K562 (cell line): ENCODE results near the gene MYOZ1. TPM values are rescaled to one million over a fixed set of nuclear protein-coding genes. Genes with fewer than 3 reads are reported as not detected.

Experiments
- AFF4 ChIP-seq: sonication (generic); formaldehyde crosslinking; IDR thresholded peaks from 2 replicates; pipeline ENCODE4 v1.8.0; 2023; ENCODE audit warnings: mild to moderate bottlenecking, missing genetic modification reagents
- CCNT2 ChIP-seq: IDR thresholded peaks from 2 replicates; pipeline ENCODE4 v1.6.1; 2011; ENCODE audit warnings: borderline replicate concordance, low read depth, mild to moderate bottlenecking, moderate library complexity, mixed read lengths, low read length; ENCODE audit not compliant: insufficient read length; ENCODE audit errors: extremely low read depth
- DIDO1 ChIP-seq: fragments of 450-650 bp; IDR thresholded peaks from 2 replicates; pipeline ENCODE4 v1.6.1; 2016; ENCODE audit warnings: low read depth, missing biosample characterization, missing genetic modification characterization
- FIP1L1 ChIP-seq: fragments of 200-400 bp; formaldehyde crosslinking; IDR thresholded peaks from 2 replicates; pipeline ENCODE4 v1.6.1; 2018; ENCODE audit warnings: mild to moderate bottlenecking, low read depth, low read length; ENCODE audit not compliant: poor library complexity, severe bottlenecking
- HDGF ChIP-seq: fragments of 450-650 bp; IDR thresholded peaks from 2 replicates; pipeline ENCODE4 v1.6.1; 2016
- HNRNPH1 ChIP-seq: fragments of 200-400 bp; formaldehyde crosslinking; optimal IDR thresholded peaks from 2 replicates; pipeline ENCODE3; 2017; ENCODE audit warnings: low read depth, mild to moderate bottlenecking, low read length, moderate library complexity
- JUND ChIP-seq, 2 experiments: IDR thresholded peaks; 2 replicates in 1 of 2; 3 replicates in 1 of 2; pipeline ENCODE4 v1.6.1; 2011; ENCODE audit warnings: borderline replicate concordance in 2 of 2, low read depth in 2 of 2, low read length in 2 of 2, improper control_type of control experiment in 1 of 2, missing biosample characterization in 1 of 2, missing genetic modification characterization in 1 of 2, missing genetic modification reagents in 1 of 2
- KLF13 ChIP-seq: fragments of 450-650 bp; IDR thresholded peaks from 2 replicates; pipeline ENCODE4 v1.6.1; 2016; ENCODE audit warnings: missing genetic modification characterization, low read depth, mild to moderate bottlenecking, missing compliant biosample characterization, moderate library complexity, borderline replicate concordance
- MED1 ChIP-seq: sonication (generic); formaldehyde crosslinking; IDR thresholded peaks from 2 replicates; pipeline ENCODE4 v1.8.1; 2023; ENCODE audit warnings: missing genetic modification reagents, borderline replicate concordance
- MTF1 ChIP-seq: fragments of 250-450 bp; sonication (Bioruptor Pico); IDR thresholded peaks from 2 replicates; pipeline ENCODE4 v1.9.0; 2021; ENCODE audit warnings: moderate library complexity, mild to moderate bottlenecking, inconsistent platforms, borderline replicate concordance
- NR2C2 ChIP-seq, 2 experiments: fragments of 200-800 bp in 1 of 2; sonication (Bioruptor generic) in 1 of 2; sonication (generic) in 1 of 2; formaldehyde crosslinking in 1 of 2; IDR thresholded peaks; 2 replicates each; pipeline versions ENCODE4 v1.6.1 to v1.8.0; 2016 to 2022; ENCODE audit warnings: mild to moderate bottlenecking in 1 of 2, missing compliant biosample characterization in 1 of 2, missing genetic modification characterization in 1 of 2, missing genetic modification reagents in 1 of 2
- PHB ChIP-seq: fragments of 250-450 bp; sonication (Bioruptor Pico); IDR thresholded peaks from 2 replicates; pipeline ENCODE4 v1.5.0; 2021
- PRMT5 ChIP-seq: sonication (generic); formaldehyde crosslinking; IDR thresholded peaks from 2 replicates; pipeline ENCODE4 v1.5.0; 2020; ENCODE audit warnings: missing genetic modification reagents
- PTBP1 ChIP-seq: fragments of 200-400 bp; formaldehyde crosslinking; IDR thresholded peaks from 2 replicates; pipeline ENCODE4 v1.6.1; 2017; ENCODE audit warnings: low read depth, low read length
- SIN3B ChIP-seq: fragments of 450-650 bp; IDR thresholded peaks from 2 replicates; pipeline ENCODE4 v1.6.1; 2017; ENCODE audit warnings: low read depth, mild to moderate bottlenecking, moderate library complexity
- STAT5B ChIP-seq: fragments of 250-450 bp; sonication (Bioruptor Pico); IDR thresholded peaks from 2 replicates; pipeline ENCODE4 v1.8.0; 2021; ENCODE audit warnings: mild to moderate bottlenecking, inconsistent platforms
- TAF7 ChIP-seq: fragments of 450-650 bp; IDR thresholded peaks from 2 replicates; pipeline ENCODE4 v1.6.1; 2016; ENCODE audit warnings: missing genetic modification characterization, missing compliant biosample characterization
- TEAD1 ChIP-seq, 2 experiments: fragments of 450-650 bp in 1 of 2; sonication (generic) in 1 of 2; formaldehyde crosslinking; IDR thresholded peaks; 2 replicates each; pipeline versions ENCODE4 v1.4.0 to v1.8.0; 2020 to 2022; ENCODE audit warnings: mild to moderate bottlenecking in 2 of 2, missing genetic modification reagents in 1 of 2
- TGIF2 ChIP-seq: sonication (generic); formaldehyde crosslinking; IDR thresholded peaks from 2 replicates; pipeline ENCODE4 v1.8.1; 2022; ENCODE audit warnings: mild to moderate bottlenecking, missing genetic modification reagents, moderate library complexity
- U2AF1 ChIP-seq: fragments of 200-400 bp; formaldehyde crosslinking; optimal IDR thresholded peaks from 2 replicates; pipeline ENCODE3; 2017; ENCODE audit warnings: mild to moderate bottlenecking, low read depth, low read length, moderate library complexity
- ZNF512 ChIP-seq: IDR thresholded peaks from 2 replicates; pipeline ENCODE4 v1.6.1; 2016; ENCODE audit warnings: missing genetic modification characterization, missing compliant biosample characterization
- polyA plus RNA-seq, 8 experiments: library from polyadenylated mRNA; depleted of rRNA in 4 of 8; stranded (reverse) in 5 of 8; unstranded in 3 of 8; fragments of >200 nt; fragmentation: Nextera tagmentation in 2 of 8; fragmentation: Illumina TruSeq in 1 of 8; extraction: Ambion mirVana in 2 of 8; extraction: Trizol in 1 of 8; gene quantifications; 2 replicates each; pipeline versions ENCODE4 v1.2.1 to v1.2.3, GENCODE V29; 2011 to 2014; ENCODE audit warnings: inconsistent platforms in 1 of 8, missing spikeins in 1 of 8
- total RNA-seq, 7 experiments: library from RNA; depleted of rRNA in 6 of 7; stranded (reverse); fragments of >200 nt in 6 of 7; fragmentation: Illumina TruSeq in 2 of 7; extraction: Trizol in 2 of 7; gene quantifications; 2 replicates each; pipeline versions ENCODE4 v1.2.1 to v1.2.3, GENCODE V29; 2011 to 2021; ENCODE audit warnings: low replicate concordance in 1 of 7

MYOZ1 gene
- total and polyA plus RNA-seq, 9 of the 15 experiments (the other 6 are each of a cell fraction or from before 2014, with no cell fraction given), result 0.03 to 0.18 (median 0.07) TPM; not detected in 5

GRCh38 chr10:73625884-73626752 lies 15.2 kb downstream of the MYOZ1 start (continued):
- TF ChIP-seq MTF1 (no peak), KLF13 (0 out of 2 replicates have a peak, but pooled peaks have one; percentile 66), HNRNPH1 (no peak), TGIF2 (no peak), JUND (IDR thresholded peaks at IDR 0.05; ENCODE audit: borderline replicate concordance, low read depth, low read length) (peak; percentile 90), JUND (tag; IDR thresholded peaks at IDR 0.05; ENCODE audit: borderline replicate concordance, low read depth, low read length) (peak; percentile 79; the same call in 2 of the 3 replicates), PHB (0 out of 2 replicates have a peak, but pooled peaks have one; percentile 31), STAT5B (no peak), ZNF512 (tag) (no peak), PRMT5 (CRISPR knock-in tag) (no peak), HDGF (0 out of 2 replicates have a peak, but pooled peaks have one; percentile 17), CCNT2 (no peak), TAF7 (tag) (peak; percentile 97), SIN3B (peak; percentile 95), FIP1L1 (no peak), U2AF1 (no peak), MED1 (no peak), AFF4 (CRISPR knock-in tag) (no peak; the same call in 1 of the 2 replicates), NR2C2 (CRISPR knock-in tag; IDR thresholded peaks at IDR 0.05) (0 out of 2 replicates have a peak, but pooled peaks have one; percentile 45), NR2C2 (tag; IDR thresholded peaks at IDR 0.05) (peak; percentile 16), TEAD1 (CRISPR knock-in tag; IDR thresholded peaks at IDR 0.05) (peak; percentile 46 to 89; a peak in 3 of 4 replicates), DIDO1 (tag) (peak; percentile 70; the same call in 1 of the 2 replicates), PTBP1 (no peak)
